Mesenchymal stem cell (in vitro differentiated cells and primary cell): ENCODE results near the gene LIPF. TPM values are rescaled to one million over a fixed set of nuclear protein-coding genes. Genes with fewer than 3 reads are reported as not detected.

Source experiments
- DNase-seq: peaks from one replicate; pipeline ENCODE4 v3.0.0-alpha.2; 2013
- H2AFZ ChIP-seq: one replicate; pipeline ENCODE4 v1.6.1; 2013; ENCODE audit warnings: low read depth, mild to moderate bottlenecking, control low read depth, inconsistent platforms, low read length, moderate library complexity
- H2AK5ac ChIP-seq: 2 replicates; pipeline ENCODE4 v1.6.1; 2013; ENCODE audit warnings: low read length, moderate library complexity, mild to moderate bottlenecking, inconsistent platforms; ENCODE audit not compliant: severe bottlenecking
- H2BK120ac ChIP-seq: one replicate; pipeline ENCODE4 v1.6.1; 2013; ENCODE audit warnings: low read depth, mild to moderate bottlenecking, inconsistent platforms, low read length, moderate library complexity
- H2BK12ac ChIP-seq, 2 experiments: one replicate each; pipeline ENCODE4 v1.6.1; 2013; ENCODE audit warnings: inconsistent platforms in 2 of 2, low read length in 2 of 2, mild to moderate bottlenecking in 2 of 2, moderate library complexity in 2 of 2, control low read depth in 1 of 2
- H2BK15ac ChIP-seq: one replicate; pipeline ENCODE4 v1.6.1; 2013; ENCODE audit warnings: mild to moderate bottlenecking, low read depth, inconsistent platforms; ENCODE audit not compliant: poor library complexity, severe bottlenecking
- H2BK5ac ChIP-seq: 2 replicates; pipeline ENCODE4 v1.6.1; 2013; ENCODE audit warnings: low read depth, mild to moderate bottlenecking, low read length, control low read depth, inconsistent platforms; ENCODE audit not compliant: poor library complexity, severe bottlenecking
- H3K14ac ChIP-seq, 2 experiments: one replicate each; pipeline ENCODE4 v1.6.1; 2013; ENCODE audit warnings: inconsistent platforms in 2 of 2, low read length in 2 of 2, control low read depth in 1 of 2, mild to moderate bottlenecking in 1 of 2, moderate library complexity in 1 of 2
- H3K18ac ChIP-seq, 2 experiments: one replicate each; pipeline ENCODE4 v1.6.1; 2013; ENCODE audit warnings: inconsistent platforms in 2 of 2, low read length in 2 of 2, control low read depth in 1 of 2, low read depth in 1 of 2, mild to moderate bottlenecking in 1 of 2
- H3K23ac ChIP-seq, 2 experiments: one replicate each; pipeline ENCODE4 v1.6.1; 2013; ENCODE audit warnings: inconsistent platforms in 2 of 2, low read length in 2 of 2, mild to moderate bottlenecking in 2 of 2, moderate library complexity in 2 of 2, control low read depth in 1 of 2
- H3K27ac ChIP-seq: 2 replicates; pipeline ENCODE4 v1.5.1; 2013; ENCODE audit warnings: mild to moderate bottlenecking, moderate library complexity, low read length, control low read depth, inconsistent platforms; ENCODE audit not compliant: poor library complexity, severe bottlenecking
- H3K27me3 ChIP-seq, 2 experiments: 2 replicates each; pipeline versions ENCODE4 v1.6.1 to v1.7.0; 2013; ENCODE audit warnings: low read length in 2 of 2, mild to moderate bottlenecking in 2 of 2, moderate library complexity in 2 of 2, control low read depth in 1 of 2, inconsistent platforms in 1 of 2; ENCODE audit not compliant: control insufficient read depth in 1 of 2, insufficient read depth in 1 of 2
- H3K36me3 ChIP-seq, 2 experiments: 2 replicates each; pipeline versions ENCODE4 v1.6.1 to v1.7.0; 2013; ENCODE audit warnings: low read length in 2 of 2, control low read depth in 1 of 2, inconsistent platforms in 1 of 2, low read depth in 1 of 2, mild to moderate bottlenecking in 1 of 2; ENCODE audit not compliant: insufficient read depth in 2 of 2, control insufficient read depth in 1 of 2
- H3K4ac ChIP-seq, 2 experiments: one replicate each; pipeline ENCODE4 v1.6.1; 2013; ENCODE audit warnings: inconsistent platforms in 2 of 2, low read length in 2 of 2, mild to moderate bottlenecking in 2 of 2, moderate library complexity in 2 of 2, control low read depth in 1 of 2, low read depth in 1 of 2
- H3K4me1 ChIP-seq: 2 replicates; pipeline ENCODE4 v1.6.1; 2013; ENCODE audit warnings: low read depth, low read length, control low read depth; ENCODE audit not compliant: control insufficient read depth, insufficient read depth
- H3K4me2 ChIP-seq: 2 replicates; pipeline ENCODE4 v1.6.1; 2013; ENCODE audit warnings: low read length, mild to moderate bottlenecking, inconsistent platforms; ENCODE audit not compliant: poor library complexity, severe bottlenecking
- H3K4me3 ChIP-seq, 2 experiments: 2 replicates each; pipeline versions ENCODE4 v1.5.1 to v1.7.0; 2013; ENCODE audit warnings: low read length in 2 of 2, mild to moderate bottlenecking in 2 of 2, control low read depth in 1 of 2, low read depth in 1 of 2; ENCODE audit not compliant: insufficient read depth in 1 of 2
- H3K79me1 ChIP-seq: replicated peaks from 2 replicates; pipeline ENCODE4 v1.6.1; 2013; ENCODE audit warnings: mild to moderate bottlenecking, control low read depth, low read length, inconsistent platforms; ENCODE audit not compliant: poor library complexity, severe bottlenecking
- H3K9ac ChIP-seq: 2 replicates; pipeline ENCODE4 v1.7.0; 2013; ENCODE audit warnings: mild to moderate bottlenecking, low read length, moderate library complexity
- H3K9me3 ChIP-seq: 2 replicates; pipeline ENCODE4 v1.7.0; 2013; ENCODE audit warnings: mild to moderate bottlenecking, low read length; ENCODE audit not compliant: control insufficient read depth
- H4K8ac ChIP-seq: one replicate; pipeline ENCODE4 v1.6.1; 2013; ENCODE audit warnings: inconsistent platforms, mild to moderate bottlenecking, low read length, moderate library complexity
- H4K91ac ChIP-seq: one replicate; pipeline ENCODE4 v1.6.1; 2013; ENCODE audit warnings: mild to moderate bottlenecking, low read length, inconsistent platforms
- WGBS: methylation state at CpG from one replicate; pipeline ENCODE4 v1.1.7; 2013; ENCODE audit warnings: mixed read lengths; 5-methylcytosine and 5-hydroxymethylcytosine counted together
- polyA plus RNA-seq, 2 experiments: library from polyadenylated mRNA; stranded (reverse); fragments of 200-250 nt; gene quantifications; one replicate each; pipeline ENCODE4 v1.2.3, GENCODE V29; 2013

Gene LIPF
- not detected for polyA plus RNA-seq (2013, experiment 1 of 2)
- not detected for polyA plus RNA-seq (2013, experiment 2 of 2)

GRCh38 chr10:88664142-88664541 lies at the start of gene LIPF:
LIPF (plus strand) TSS chr10:88664442; CDS start chr10:88667298, 2,856 bp downstream.
- Histone ChIP-seq H2BK120ac (no peak within 1 kb of the TSS), H3K4me2 (no peak within 1 kb of the TSS), H3K4me3 (no peak within 1 kb of the TSS), H3K9me3 (no peaks in the 10 kb centered on the region), H3K4ac (no peak within 1 kb of the TSS), H3K14ac (no peak within 1 kb of the TSS), H3K27me3 (no peaks in the 10 kb centered on the region), H3K23ac (no peak within 1 kb of the TSS), H2AFZ (no peak within 1 kb of the TSS), H3K9ac (no peak within 1 kb of the TSS), H2BK15ac (no peak within 1 kb of the TSS), H2AK5ac (no peak within 1 kb of the TSS), H4K8ac (no peak within 1 kb of the TSS), H2BK12ac (no peak within 1 kb of the TSS), H2BK5ac (no peak within 1 kb of the TSS), H4K91ac (no peak within 1 kb of the TSS), H3K36me3 (no peaks in the 10 kb centered on the region), H3K79me1 (no peaks in the 10 kb centered on the region), H3K27ac (no peak within 1 kb of the TSS), H3K18ac (no peak within 1 kb of the TSS), H3K4me1 (no peaks in the 10 kb centered on the region)
- DNase-seq, result no peak
- WGBS, result no CpG with 5 or more reads among the region's 1 CpG

GRCh38 chr10:88616250-88616977 lies 47.8 kb upstream of the LIPF start:
- Histone ChIP-seq H3K23ac (no peak overlapping the region), H2BK5ac (no peak overlapping the region), H3K36me3 (no peaks in the 10 kb centered on the region), H4K8ac (no peak overlapping the region), H3K9ac (no peak overlapping the region), H3K4me3 (no peak overlapping the region), H3K4me2 (no peak overlapping the region), H3K4me1 (no peaks in the 10 kb centered on the region), H3K79me1 (no peaks in the 10 kb centered on the region), H3K14ac (no peak overlapping the region), H2BK120ac (no peak overlapping the region), H3K4ac (no peak overlapping the region), H3K9me3 (no peaks in the 10 kb centered on the region), H3K27me3 (no peaks in the 10 kb centered on the region), H2AFZ (no peak overlapping the region), H2AK5ac (no peak overlapping the region), H2BK12ac (no peak overlapping the region), H4K91ac (no peak overlapping the region), H2BK15ac (no peak overlapping the region), H3K27ac (no peak overlapping the region), H3K18ac (no peak overlapping the region)
- WGBS, result 88% methylated on average over 18 of the region's 18 CpGs
- no peak for DNase-seq

GRCh38 chr10:88617772-88618300 lies 46.4 kb upstream of the LIPF start:
- H2AFZ ChIP-seq, result no peak overlapping the region
- H3K4me3 ChIP-seq, result no peak overlapping the region
- no peaks in the 10 kb centered on the region for H3K4me1 ChIP-seq
- no peak overlapping the region for H2BK12ac ChIP-seq
- no peak overlapping the region for H3K18ac ChIP-seq
- H2BK5ac ChIP-seq, result no peak overlapping the region
- H3K9me3 ChIP-seq, result no peaks in the 10 kb centered on the region
- no peak for DNase-seq
- no peak overlapping the region for H3K4ac ChIP-seq
- WGBS, result no CpG with 5 or more reads among the region's 1 CpG
- H4K8ac ChIP-seq, result no peak overlapping the region
- H3K27ac ChIP-seq, result no peak overlapping the region
- H3K4me2 ChIP-seq, result no peak overlapping the region
- H3K36me3 ChIP-seq, result no peaks in the 10 kb centered on the region
- H2BK15ac ChIP-seq, result no peak overlapping the region
- H4K91ac ChIP-seq, result no peak overlapping the region
- no peak overlapping the region for H2AK5ac ChIP-seq
- no peak overlapping the region for H3K9ac ChIP-seq
- no peak overlapping the region for H3K14ac ChIP-seq
- no peak overlapping the region for H2BK120ac ChIP-seq
- no peaks in the 10 kb centered on the region for H3K27me3 ChIP-seq
- H3K23ac ChIP-seq, result no peak overlapping the region
- no peaks in the 10 kb centered on the region for H3K79me1 ChIP-seq

- H3K18ac ChIP-seq, result no peak overlapping the region
- H3K4ac ChIP-seq, result no peak overlapping the region
- no peak overlapping the region for H3K9ac ChIP-seq
- H2BK15ac ChIP-seq, result no peak overlapping the region
- H2BK12ac ChIP-seq, result no peak overlapping the region
- H3K4me1 ChIP-seq, result no peaks in the 10 kb centered on the region
- no peak overlapping the region for H4K8ac ChIP-seq
- no peak overlapping the region for H3K14ac ChIP-seq
- H3K23ac ChIP-seq, result no peak overlapping the region
- no peak overlapping the region for H3K27ac ChIP-seq
- no peak overlapping the region for H3K4me2 ChIP-seq
- H2AFZ ChIP-seq, result no peak overlapping the region
- no peak overlapping the region for H4K91ac ChIP-seq
- H3K4me3 ChIP-seq, result no peak overlapping the region
- no peak overlapping the region for H2BK120ac ChIP-seq
- no peak overlapping the region for H2AK5ac ChIP-seq
- H3K36me3 ChIP-seq, result no peaks in the 10 kb centered on the region
- no peaks in the 10 kb centered on the region for H3K27me3 ChIP-seq
- no peak for DNase-seq
- no peaks in the 10 kb centered on the region for H3K79me1 ChIP-seq
- WGBS, result 57% methylated on average over 1 of the region's 1 CpG
- H3K9me3 ChIP-seq, result no peaks in the 10 kb centered on the region
- H2BK5ac ChIP-seq, result no peak overlapping the region
Observed at GRCh38 chr10:88618496-88618895, 45.7 kb upstream of the LIPF start.
